Measurements from ENCODE around the gene ABHD13.

ABHD13 gene

GRCh38 chr13:108218044-108218974, at the start of gene ABHD13:
ABHD13 (plus strand) TSS chr13:108218392; CDS start chr13:108229219, 10,827 bp downstream.
- Mint-ChIP-seq H3K4me1 (peaks cover 27% of the 10 kb centered on the region), H3K4me3 (peak within 1 kb of the TSS; percentile 98), H3K36me3 (no peaks in the 10 kb centered on the region), H3K27me3 (no peaks in the 10 kb centered on the region), H3K27ac (peak within 1 kb of the TSS; percentile 97), H3K9me3 (no peaks in the 10 kb centered on the region)
- DNase-seq (ENCODE audit: low spot score in 2 of 2) (peak; percentile 88 to 92), ATAC-seq (ENCODE audit: low read depth) (peak; percentile 65)

GRCh38 chr13:108168929-108169328, 49.3 kb upstream of the ABHD13 start:
- no peak for DNase-seq (ENCODE audit: low spot score in 2 of 2)
- H3K36me3 Mint-ChIP-seq = no peaks in the 10 kb centered on the region
- no peak overlapping the region for H3K4me3 Mint-ChIP-seq
- no peak overlapping the region for H3K27ac Mint-ChIP-seq
- no peak for ATAC-seq (ENCODE audit: low read depth)
- H3K27me3 Mint-ChIP-seq = peaks cover 1% of the 10 kb centered on the region
- no peaks in the 10 kb centered on the region for H3K4me1 Mint-ChIP-seq
- peaks cover 8% of the 10 kb centered on the region for H3K9me3 Mint-ChIP-seq

- no peaks in the 10 kb centered on the region for H3K4me1 Mint-ChIP-seq
- no peaks in the 10 kb centered on the region for H3K36me3 Mint-ChIP-seq
- DNase-seq (ENCODE audit: low spot score in 2 of 2) = peak; percentile 62 to 66
- no peaks in the 10 kb centered on the region for H3K27me3 Mint-ChIP-seq
- no peak overlapping the region for H3K27ac Mint-ChIP-seq
- H3K9me3 Mint-ChIP-seq = peaks cover 3% of the 10 kb centered on the region
- H3K4me3 Mint-ChIP-seq = no peak overlapping the region
- peak; percentile 78 for ATAC-seq (ENCODE audit: low read depth)
Measured at GRCh38 chr13:108176685-108177274, 41.4 kb upstream of the ABHD13 start.

- no peak overlapping the region for H3K27ac Mint-ChIP-seq
- H3K4me1 Mint-ChIP-seq = no peaks in the 10 kb centered on the region
- no peak overlapping the region for H3K4me3 Mint-ChIP-seq
- H3K36me3 Mint-ChIP-seq = no peaks in the 10 kb centered on the region
- H3K27me3 Mint-ChIP-seq = no peaks in the 10 kb centered on the region
- H3K9me3 Mint-ChIP-seq = peaks cover 3% of the 10 kb centered on the region
- no peak for DNase-seq (ENCODE audit: low spot score in 2 of 2)
- ATAC-seq (ENCODE audit: low read depth) = no peak
Measured at GRCh38 chr13:108178078-108178477, 40.1 kb upstream of the ABHD13 start.

GRCh38 chr13:108182652-108183051, 35.5 kb upstream of the ABHD13 start:
- Mint-ChIP-seq H3K27ac (no peak overlapping the region), H3K4me1 (peaks cover 14% of the 10 kb centered on the region), H3K36me3 (peaks cover 1% of the 10 kb centered on the region), H3K27me3 (no peaks in the 10 kb centered on the region), H3K4me3 (no peak overlapping the region), H3K9me3 (no peaks in the 10 kb centered on the region)
- DNase-seq (ENCODE audit: low spot score in 2 of 2) (no peak), ATAC-seq (ENCODE audit: low read depth) (no peak)

GRCh38 chr13:108185223-108185622, 33.0 kb upstream of the ABHD13 start:
- Mint-ChIP-seq H3K4me1 (peaks cover 14% of the 10 kb centered on the region), H3K27ac (peak overlapping the region; percentile 91), H3K27me3 (no peaks in the 10 kb centered on the region), H3K36me3 (peaks cover 1% of the 10 kb centered on the region), H3K4me3 (peak overlapping the region; percentile 29), H3K9me3 (no peaks in the 10 kb centered on the region)
- DNase-seq (ENCODE audit: low spot score in 2 of 2) (peak in 1 of 2 donors; percentile 8), ATAC-seq (ENCODE audit: low read depth) (peak; percentile 94)

- no peak for DNase-seq (ENCODE audit: low spot score in 2 of 2)
- Mint-ChIP-seq H3K4me3 (no peak overlapping the region), H3K27ac (no peak overlapping the region), H3K4me1 (peaks cover 13% of the 10 kb centered on the region), H3K27me3 (no peaks in the 10 kb centered on the region), H3K9me3 (peaks cover 6% of the 10 kb centered on the region), H3K36me3 (peaks cover 5% of the 10 kb centered on the region)
- no peak for ATAC-seq (ENCODE audit: low read depth)
Measured at GRCh38 chr13:108188260-108188659, 29.9 kb upstream of the ABHD13 start.

- DNase-seq (ENCODE audit: low spot score in 2 of 2) (no peak), ATAC-seq (ENCODE audit: low read depth) (no peak)
- Mint-ChIP-seq H3K4me3 (no peak overlapping the region), H3K36me3 (peaks cover 5% of the 10 kb centered on the region), H3K27me3 (no peaks in the 10 kb centered on the region), H3K9me3 (peaks cover 9% of the 10 kb centered on the region), H3K27ac (no peak overlapping the region), H3K4me1 (no peaks in the 10 kb centered on the region)
Measured at GRCh38 chr13:108190897-108191296, 27.3 kb upstream of the ABHD13 start.

GRCh38 chr13:108193806-108194205, 24.4 kb upstream of the ABHD13 start:
- ATAC-seq (ENCODE audit: low read depth) (no peak), DNase-seq (ENCODE audit: low spot score in 2 of 2) (no peak)
- peaks cover 12% of the 10 kb centered on the region for H3K9me3 Mint-ChIP-seq
- peaks cover under 1% of the 10 kb centered on the region for H3K27me3 Mint-ChIP-seq
- no peak overlapping the region for H3K27ac Mint-ChIP-seq
- no peak overlapping the region for H3K4me3 Mint-ChIP-seq
- H3K36me3 Mint-ChIP-seq = peaks cover 5% of the 10 kb centered on the region
- H3K4me1 Mint-ChIP-seq = no peaks in the 10 kb centered on the region

- ATAC-seq (ENCODE audit: low read depth) = no peak
- H3K27me3 Mint-ChIP-seq = peaks cover 1% of the 10 kb centered on the region
- H3K4me3 Mint-ChIP-seq = no peak overlapping the region
- H3K36me3 Mint-ChIP-seq = peaks cover 5% of the 10 kb centered on the region
- H3K9me3 Mint-ChIP-seq = peaks cover 13% of the 10 kb centered on the region
- no peak for DNase-seq (ENCODE audit: low spot score in 2 of 2)
- no peaks in the 10 kb centered on the region for H3K4me1 Mint-ChIP-seq
- no peak overlapping the region for H3K27ac Mint-ChIP-seq
Measured at GRCh38 chr13:108194435-108194936, 23.7 kb upstream of the ABHD13 start.

- Mint-ChIP-seq H3K9me3 (peaks cover 13% of the 10 kb centered on the region), H3K27ac (no peak overlapping the region), H3K4me3 (no peak overlapping the region), H3K36me3 (peaks cover 5% of the 10 kb centered on the region), H3K27me3 (peaks cover 1% of the 10 kb centered on the region), H3K4me1 (no peaks in the 10 kb centered on the region)
- ATAC-seq (ENCODE audit: low read depth) = no peak
- no peak for DNase-seq (ENCODE audit: low spot score in 2 of 2)
Measured at GRCh38 chr13:108195146-108195545, 23.0 kb upstream of the ABHD13 start.

GRCh38 chr13:108195861-108196260, 22.3 kb upstream of the ABHD13 start:
- no peak for DNase-seq (ENCODE audit: low spot score in 2 of 2)
- Mint-ChIP-seq H3K4me3 (no peak overlapping the region), H3K27me3 (peaks cover 1% of the 10 kb centered on the region), H3K9me3 (peaks cover 13% of the 10 kb centered on the region), H3K27ac (no peak overlapping the region), H3K36me3 (peaks cover 4% of the 10 kb centered on the region), H3K4me1 (no peaks in the 10 kb centered on the region)
- no peak for ATAC-seq (ENCODE audit: low read depth)

GRCh38 chr13:108200781-108201398, 17.3 kb upstream of the ABHD13 start:
- ATAC-seq (ENCODE audit: low read depth) (no peak), DNase-seq (ENCODE audit: low spot score in 2 of 2) (no peak)
- peaks cover 4% of the 10 kb centered on the region for H3K9me3 Mint-ChIP-seq
- H3K36me3 Mint-ChIP-seq = no peaks in the 10 kb centered on the region
- H3K27me3 Mint-ChIP-seq = peaks cover 1% of the 10 kb centered on the region
- H3K27ac Mint-ChIP-seq = no peak overlapping the region
- no peak overlapping the region for H3K4me3 Mint-ChIP-seq
- no peaks in the 10 kb centered on the region for H3K4me1 Mint-ChIP-seq

GRCh38 chr13:108210551-108210950, 7.6 kb upstream of the ABHD13 start:
- peaks cover 27% of the 10 kb centered on the region for H3K36me3 Mint-ChIP-seq

More at GRCh38 chr13:108210551-108210950, 7.6 kb upstream of the ABHD13 start:
- Mint-ChIP-seq H3K4me3 (no peak overlapping the region), H3K27ac (no peak overlapping the region), H3K4me1 (peaks cover 26% of the 10 kb centered on the region), H3K27me3 (no peaks in the 10 kb centered on the region), H3K9me3 (peaks cover 5% of the 10 kb centered on the region)
- no peak for ATAC-seq (ENCODE audit: low read depth)
- no peak for DNase-seq (ENCODE audit: low spot score in 2 of 2)
